Ascending aorta (tissue), 2 donors: ENCODE measurements around the gene ANKRD23. TPM values are rescaled to one million over a fixed set of nuclear protein-coding genes. Genes with fewer than 3 reads are reported as not detected.

Experiments
- DNase-seq, 2 donors: peaks; one replicate each; pipeline ENCODE4 v3.0.0-alpha.2; 2019; ENCODE audit warnings: low spot score in 2 of 2
- H3K27ac ChIP-seq, 2 donors: fragments of 200-600 bp; sonication (generic); one replicate each; pipeline ENCODE4 v1.5.1; 2016 to 2017; ENCODE audit warnings: mild to moderate bottlenecking in 1 of 2
- H3K27me3 ChIP-seq: fragments of 200-600 bp; sonication (generic); one replicate; pipeline ENCODE4 v1.5.1; 2017
- H3K36me3 ChIP-seq, 2 donors: fragments of 200-600 bp; sonication (generic); one replicate each; pipeline ENCODE4 v1.5.1; 2016
- H3K4me1 ChIP-seq, 2 donors: fragments of 200-600 bp; sonication (generic); one replicate each; pipeline ENCODE4 v1.5.1; 2016 to 2017; ENCODE audit warnings: mild to moderate bottlenecking in 1 of 2
- H3K4me3 ChIP-seq, 2 donors: fragments of 200-600 bp; sonication (generic); one replicate each; pipeline ENCODE4 v1.5.1; 2016 to 2017; ENCODE audit warnings: mild to moderate bottlenecking in 1 of 2
- H3K9me3 ChIP-seq, 2 donors: fragments of 200-600 bp; sonication (generic); one replicate each; pipeline ENCODE4 v1.5.1; 2016
- intact Hi-C: fragments of 100-400 bp; cut with DNase I; formaldehyde crosslinking; loops from one replicate; pipeline ENCODE4 v1.15.1; 2023
- total RNA-seq: library from RNA; depleted of rRNA; stranded (reverse); fragments of >200 nt; gene quantifications from one replicate; pipeline ENCODE4 v1.1.0, GENCODE V29; 2016
- TF ChIP-seq, protein P1 (sequence below), 3 experiments: fragments of 200-600 bp in 2 of 3; fragments of 450-650 bp in 1 of 3; sonication (generic) in 2 of 3; IDR thresholded peaks; one replicate each; pipeline ENCODE4 v1.5.1; 2016 to 2019; ENCODE audit warnings: antibody characterized with exemption in 3 of 3, mild to moderate bottlenecking in 1 of 3, moderate library complexity in 1 of 3

ANKRD23 gene
- total RNA-seq, 1 donor from 2014 or later, result 4.0 TPM

DNA sequence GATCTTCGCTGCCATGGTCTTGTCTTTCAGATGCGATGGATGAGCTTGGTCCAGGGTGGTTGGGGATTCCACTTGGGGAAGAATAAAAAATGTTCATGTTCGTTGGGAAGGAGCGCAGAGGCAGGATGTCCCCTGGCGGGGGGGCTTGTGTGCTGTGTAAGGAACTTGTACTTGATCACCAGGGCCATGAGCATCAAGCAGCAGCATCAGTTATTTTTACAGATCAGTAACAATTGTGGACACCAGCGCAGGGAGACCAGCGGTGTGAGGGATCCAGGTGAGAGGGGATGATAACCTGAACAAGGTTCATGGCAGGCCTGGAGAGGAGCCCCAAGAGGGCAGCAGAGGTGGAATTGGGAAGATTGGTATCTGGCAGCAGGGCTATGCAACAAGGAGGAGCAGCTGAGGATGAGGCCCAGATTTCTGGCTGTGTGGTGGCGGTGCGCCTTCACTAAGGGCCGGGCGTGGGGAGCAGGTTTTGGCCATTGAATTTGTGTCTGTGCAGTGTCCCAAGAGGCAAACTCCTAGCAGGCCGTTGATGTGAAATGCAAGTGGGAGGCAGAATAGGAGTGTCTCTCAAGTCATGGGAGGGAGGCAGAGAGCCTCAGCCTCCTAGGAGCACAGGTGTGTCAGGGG lies 23.8 kb downstream of the ANKRD23 start:
- Histone ChIP-seq H3K27ac (no peak overlapping the region), H3K4me1 (peaks cover 12 to 37% of the 10 kb centered on the region in 2 donors)
- TF ChIP-seq, protein P1, sequence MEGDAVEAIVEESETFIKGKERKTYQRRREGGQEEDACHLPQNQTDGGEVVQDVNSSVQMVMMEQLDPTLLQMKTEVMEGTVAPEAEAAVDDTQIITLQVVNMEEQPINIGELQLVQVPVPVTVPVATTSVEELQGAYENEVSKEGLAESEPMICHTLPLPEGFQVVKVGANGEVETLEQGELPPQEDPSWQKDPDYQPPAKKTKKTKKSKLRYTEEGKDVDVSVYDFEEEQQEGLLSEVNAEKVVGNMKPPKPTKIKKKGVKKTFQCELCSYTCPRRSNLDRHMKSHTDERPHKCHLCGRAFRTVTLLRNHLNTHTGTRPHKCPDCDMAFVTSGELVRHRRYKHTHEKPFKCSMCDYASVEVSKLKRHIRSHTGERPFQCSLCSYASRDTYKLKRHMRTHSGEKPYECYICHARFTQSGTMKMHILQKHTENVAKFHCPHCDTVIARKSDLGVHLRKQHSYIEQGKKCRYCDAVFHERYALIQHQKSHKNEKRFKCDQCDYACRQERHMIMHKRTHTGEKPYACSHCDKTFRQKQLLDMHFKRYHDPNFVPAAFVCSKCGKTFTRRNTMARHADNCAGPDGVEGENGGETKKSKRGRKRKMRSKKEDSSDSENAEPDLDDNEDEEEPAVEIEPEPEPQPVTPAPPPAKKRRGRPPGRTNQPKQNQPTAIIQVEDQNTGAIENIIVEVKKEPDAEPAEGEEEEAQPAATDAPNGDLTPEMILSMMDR (IDR thresholded peaks at IDR 0.05), result no peak

DNA sequence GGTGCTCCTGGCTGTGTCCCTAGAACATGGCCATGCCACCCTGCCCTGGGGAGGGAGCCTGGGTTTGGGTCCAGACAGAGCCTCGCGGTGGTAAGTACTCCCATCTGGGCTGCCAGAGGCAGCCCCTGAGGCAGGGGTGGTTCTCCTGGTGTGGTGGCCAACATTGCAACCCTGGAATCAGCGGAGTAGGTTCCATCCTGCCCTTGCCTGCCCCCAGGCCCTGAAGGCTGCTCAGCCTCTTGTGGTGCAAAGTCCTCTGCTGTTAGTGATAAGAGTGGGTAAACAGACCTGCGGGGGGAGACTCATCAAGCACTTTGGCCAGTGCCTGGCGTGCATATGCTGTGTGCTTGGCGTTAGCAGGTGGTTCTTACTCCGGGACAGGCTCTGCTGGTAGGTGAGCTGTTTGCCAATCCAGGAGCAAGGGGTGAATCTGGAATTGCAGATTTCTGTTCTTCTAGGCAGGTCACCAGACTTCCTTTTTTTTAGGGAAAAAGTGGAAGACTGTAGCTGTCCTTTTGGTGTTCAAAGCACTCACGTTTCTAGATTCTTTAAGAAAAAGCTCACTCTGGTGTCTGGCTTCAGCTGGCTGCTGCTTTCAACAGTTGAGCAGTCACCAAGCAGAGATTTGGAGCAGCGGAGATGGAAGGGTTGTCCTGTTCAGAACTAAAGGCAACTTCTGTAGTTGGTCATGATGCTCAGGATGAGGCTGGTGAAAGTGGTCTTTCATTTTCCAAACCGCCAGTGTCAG lies 24.5 kb downstream of the ANKRD23 start:
- Histone ChIP-seq H3K27ac (no peak overlapping the region), H3K27me3 (no peaks in the 10 kb centered on the region), H3K4me1 (peaks cover 12 to 37% of the 10 kb centered on the region in 2 donors), H3K36me3 (peaks cover 0 to 2% of the 10 kb centered on the region in 2 donors), H3K9me3 (no peaks in the 10 kb centered on the region), H3K4me3 (peak overlapping the region in 1 of 2 donors; percentile 28)
- TF ChIP-seq, protein P1 (IDR thresholded peaks at IDR 0.05), result no peak
- no peak for DNase-seq
- intact Hi-C loops, result loop anchor here (5.0 to 10.0 kb wide), 2 partner anchors 202 to 555 kb away; partner anchors contain the start of genes CIAO1 and TMEM127

More for the DNA sequence above, 23.8 kb downstream of the ANKRD23 start:
- no peak for DNase-seq
- Histone ChIP-seq H3K9me3 (no peaks in the 10 kb centered on the region), H3K4me3 (no peak overlapping the region), H3K27me3 (no peaks in the 10 kb centered on the region), H3K36me3 (peaks cover 3 to 6% of the 10 kb centered on the region in 2 donors)
- intact Hi-C loops, result loop anchor here (5.0 to 10.0 kb wide), 2 partner anchors 203 to 555 kb away; partner anchors contain the start of genes CIAO1 and TMEM127

DNA sequence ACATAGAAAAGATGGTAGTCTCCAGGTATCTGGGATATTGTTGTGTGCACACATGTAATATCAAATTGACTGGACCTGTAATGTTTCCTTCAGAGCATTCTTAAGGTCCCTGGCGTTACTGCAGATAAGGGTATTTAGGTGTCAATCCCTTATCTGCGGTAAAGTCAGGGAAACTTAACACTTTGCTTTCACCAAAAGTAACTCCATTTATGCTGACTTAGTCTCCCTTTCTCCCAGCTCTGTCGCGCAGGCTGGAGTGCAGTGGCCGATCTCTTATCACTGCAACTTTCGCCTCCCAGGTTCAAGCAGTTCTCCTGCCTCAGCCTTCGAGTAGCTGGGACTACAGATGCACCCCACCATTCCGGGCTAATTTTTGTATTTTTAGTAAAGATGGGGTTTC lies 25.9 kb downstream of the ANKRD23 start:
- peak overlapping the region; percentile 88 to 98 for H3K4me3 ChIP-seq
- H3K4me1 ChIP-seq, result peaks cover 12 to 37% of the 10 kb centered on the region in 2 donors
- H3K9me3 ChIP-seq, result no peaks in the 10 kb centered on the region
- peaks cover 0 to 2% of the 10 kb centered on the region in 2 donors for H3K36me3 ChIP-seq
- no peak overlapping the region for H3K27ac ChIP-seq
- no peaks in the 10 kb centered on the region for H3K27me3 ChIP-seq
- DNase-seq, result no peak
- intact Hi-C loops, result loop anchor here (2.0 to 10.0 kb wide), 3 partner anchors 133 to 553 kb away; partner anchors contain the start of genes CIAO1 and TMEM127
- TF ChIP-seq, protein P1 (IDR thresholded peaks at IDR 0.05), result no peak

DNA sequence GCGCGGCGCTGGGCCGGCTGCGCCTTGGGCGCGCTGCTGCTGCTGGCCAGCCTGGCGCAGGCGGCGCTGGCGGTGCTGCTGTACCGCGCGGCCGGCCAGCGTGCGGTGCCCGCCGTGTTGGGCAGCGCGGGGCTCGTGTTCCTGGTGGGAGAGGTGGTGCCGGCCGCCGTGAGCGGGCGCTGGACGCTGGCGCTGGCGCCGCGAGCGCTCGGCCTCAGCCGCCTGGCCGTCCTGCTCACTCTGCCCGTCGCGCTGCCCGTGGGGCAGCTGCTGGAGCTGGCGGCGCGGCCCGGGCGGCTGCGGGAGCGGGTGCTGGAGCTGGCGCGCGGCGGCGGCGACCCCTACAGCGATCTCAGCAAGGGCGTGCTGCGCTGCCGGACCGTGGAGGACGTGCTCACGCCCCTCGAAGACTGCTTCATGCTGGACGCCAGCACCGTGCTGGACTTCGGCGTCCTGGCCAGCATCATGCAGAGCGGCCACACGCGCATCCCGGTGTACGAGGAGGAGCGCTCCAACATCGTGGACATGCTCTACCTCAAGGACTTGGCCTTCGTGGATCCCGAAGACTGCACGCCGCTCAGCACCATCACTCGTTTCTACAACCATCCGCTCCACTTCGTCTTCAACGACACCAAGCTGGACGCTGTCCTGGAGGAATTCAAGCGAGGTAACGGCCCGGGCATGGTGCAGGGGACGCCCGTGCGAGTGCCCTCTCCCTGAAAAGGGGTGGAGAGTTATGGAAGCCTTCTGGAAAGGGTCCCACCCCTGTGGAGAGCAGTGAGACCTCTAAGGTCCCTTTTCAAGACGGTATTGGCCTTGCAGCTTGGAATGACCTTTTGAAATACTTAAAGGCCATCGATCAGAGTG lies 26.8 kb downstream of the ANKRD23 start:
- Histone ChIP-seq H3K36me3 (peaks cover 0 to 2% of the 10 kb centered on the region in 2 donors), H3K27me3 (no peaks in the 10 kb centered on the region), H3K4me1 (peaks cover 12 to 40% of the 10 kb centered on the region in 2 donors), H3K27ac (peak overlapping the region in 1 of 2 donors; percentile 46), H3K9me3 (no peaks in the 10 kb centered on the region), H3K4me3 (peak overlapping the region; percentile 88 to 98)
- no peak for DNase-seq
- TF ChIP-seq, protein P1 (IDR thresholded peaks at IDR 0.05), result no peak
- intact Hi-C loops, result loop anchor here (1.0 to 10.0 kb wide), 9 partner anchors 41 to 552 kb away; partner anchors contain the start of genes ANKRD39, CIAO1, CNNM4 and KANSL3
